Neural progenitor cell (in vitro differentiated cells): ENCODE results near the gene RGS7. TPM values are rescaled to one million over a fixed set of nuclear protein-coding genes. Genes with fewer than 3 reads are reported as not detected.
"Not testable (repeated sequence)": the region's sequence is repeated elsewhere in the genome, so short reads cannot be mapped to it uniquely, and the experiment has no call there.

ENCODE experiments used
- DNase-seq: peaks from one replicate; pipeline ENCODE4 v3.0.0-alpha.2; 2016; ENCODE audit warnings: low spot score
- H2AFZ ChIP-seq: fragments of 200-600 bp; sonication (generic); replicated peaks from 2 replicates; pipeline ENCODE4 v1.6.1; 2016; ENCODE audit warnings: antibody characterized with exemption
- H3F3A ChIP-seq: fragments of 200-600 bp; sonication (generic); 2 replicates; pipeline ENCODE4 v1.6.1; 2016; ENCODE audit warnings: antibody characterized with exemption, low read depth
- H3K27ac ChIP-seq: fragments of 200-600 bp; sonication (generic); 2 replicates; pipeline ENCODE4 v1.5.1; 2016; ENCODE audit warnings: mild to moderate bottlenecking
- H3K27me3 ChIP-seq: fragments of 200-600 bp; sonication (generic); 2 replicates; pipeline ENCODE4 v1.6.1; 2016; ENCODE audit warnings: mild to moderate bottlenecking, moderate library complexity
- H3K36me3 ChIP-seq: fragments of 200-600 bp; sonication (generic); 2 replicates; pipeline ENCODE4 v1.5.1; 2016
- H3K4me1 ChIP-seq: fragments of 200-600 bp; sonication (generic); 2 replicates; pipeline ENCODE4 v1.6.1; 2016; ENCODE audit warnings: mixed run types
- H3K4me2 ChIP-seq: fragments of 200-600 bp; sonication (generic); 2 replicates; pipeline ENCODE4 v1.6.1; 2016
- H3K4me3 ChIP-seq: fragments of 200-600 bp; sonication (generic); 2 replicates; pipeline ENCODE4 v1.5.1; 2016
- H3K79me2 ChIP-seq: fragments of 200-600 bp; sonication (generic); 2 replicates; pipeline ENCODE4 v1.6.1; 2016; ENCODE audit warnings: low read depth
- H3K9ac ChIP-seq: fragments of 200-600 bp; sonication (generic); 2 replicates; pipeline ENCODE4 v1.6.1; 2016
- H3K9me3 ChIP-seq: fragments of 200-600 bp; sonication (generic); 2 replicates; pipeline ENCODE4 v1.5.1; 2016; ENCODE audit warnings: low read depth
- H4K20me1 ChIP-seq: fragments of 200-600 bp; sonication (generic); 2 replicates; pipeline ENCODE4 v1.6.1; 2016; ENCODE audit warnings: low read depth
- H3K27ac Mint-ChIP-seq: 3 replicates; pipeline ENCODE4 v1.8.0; 2021; ENCODE audit warnings: mixed read lengths
- H3K27me3 Mint-ChIP-seq: 2 replicates; pipeline ENCODE4 v1.8.0; 2022; ENCODE audit warnings: low read depth, mild to moderate bottlenecking, inconsistent platforms, moderate library complexity, mixed read lengths; ENCODE audit not compliant: insufficient read depth
- H3K36me3 Mint-ChIP-seq: 3 replicates; pipeline ENCODE4 v1.8.0; 2021; ENCODE audit warnings: mixed read lengths
- H3K4me1 Mint-ChIP-seq: 3 replicates; pipeline ENCODE4 v1.8.0; 2021; ENCODE audit warnings: mixed read lengths
- H3K4me3 Mint-ChIP-seq: 3 replicates; pipeline ENCODE4 v1.8.0; 2021; ENCODE audit warnings: mild to moderate bottlenecking, moderate library complexity, mixed read lengths
- H3K9me3 Mint-ChIP-seq: 3 replicates; pipeline ENCODE4 v1.8.0; 2020; ENCODE audit warnings: mixed read lengths
- EZH2 ChIP-seq: fragments of 200-600 bp; sonication (generic); IDR thresholded peaks from 2 replicates; pipeline ENCODE4 v1.6.1; 2017; ENCODE audit warnings: antibody characterized with exemption, mild to moderate bottlenecking, moderate library complexity
- EZH2phosphoT487 ChIP-seq: fragments of 200-600 bp; sonication (generic); IDR thresholded peaks from 2 replicates; pipeline ENCODE4 v1.6.1; 2017; ENCODE audit warnings: antibody characterized with exemption
- total RNA-seq: library from RNA; depleted of rRNA; stranded (reverse); fragments of >200 nt; gene quantifications from 2 replicates; pipeline ENCODE4 v1.2.3, GENCODE V29; 2015; ENCODE audit warnings: low replicate concordance
- TF ChIP-seq, protein P1 (sequence below): fragments of 200-600 bp; sonication (generic); IDR thresholded peaks from 2 replicates; pipeline ENCODE4 v1.5.1; 2017; ENCODE audit warnings: antibody characterized with exemption, mild to moderate bottlenecking

The RGS7 gene
- total RNA-seq, 1 donor from 2014 or later, result not detected

DNA sequence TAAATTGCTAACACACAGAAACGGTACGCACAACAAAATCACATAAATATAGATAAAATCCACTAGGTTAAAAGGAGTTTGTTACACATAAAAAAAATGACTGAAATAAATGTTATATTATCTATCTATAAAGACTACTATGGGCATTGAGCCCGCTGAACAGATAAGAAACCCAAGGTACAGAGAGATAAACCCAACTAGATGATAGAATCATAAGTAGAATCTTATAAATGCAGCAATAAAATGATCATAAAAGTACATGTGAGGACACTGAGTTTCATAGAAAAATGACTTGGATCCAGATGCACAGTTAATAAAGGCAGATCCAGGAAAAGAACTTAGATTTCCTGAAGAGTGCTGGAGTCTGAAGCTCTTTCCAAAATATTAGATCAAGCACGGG lies 128.7 kb downstream of the RGS7 start:
- Histone ChIP-seq H3K27ac (no peak overlapping the region), H4K20me1 (no peaks in the 10 kb centered on the region), H3F3A (no peaks in the 10 kb centered on the region), H3K4me2 (no peak overlapping the region), H3K9ac (no peak overlapping the region), H3K27me3 (no peaks in the 10 kb centered on the region), H2AFZ (no peak overlapping the region), H3K4me1 (no peaks in the 10 kb centered on the region), H3K36me3 (no peaks in the 10 kb centered on the region), H3K4me3 (no peak overlapping the region), H3K9me3 (no peaks in the 10 kb centered on the region), H3K79me2 (no peaks in the 10 kb centered on the region)
- Mint-ChIP-seq H3K4me1 (no peaks in the 10 kb centered on the region), H3K27me3 (peaks cover 4% of the 10 kb centered on the region), H3K36me3 (no peaks in the 10 kb centered on the region), H3K27ac (no peak overlapping the region), H3K9me3 (peaks cover 1% of the 10 kb centered on the region), H3K4me3 (no peak overlapping the region)
- no peak for TF ChIP-seq EZH2
- no peak for TF ChIP-seq EZH2phosphoT487
- TF ChIP-seq, protein P1, sequence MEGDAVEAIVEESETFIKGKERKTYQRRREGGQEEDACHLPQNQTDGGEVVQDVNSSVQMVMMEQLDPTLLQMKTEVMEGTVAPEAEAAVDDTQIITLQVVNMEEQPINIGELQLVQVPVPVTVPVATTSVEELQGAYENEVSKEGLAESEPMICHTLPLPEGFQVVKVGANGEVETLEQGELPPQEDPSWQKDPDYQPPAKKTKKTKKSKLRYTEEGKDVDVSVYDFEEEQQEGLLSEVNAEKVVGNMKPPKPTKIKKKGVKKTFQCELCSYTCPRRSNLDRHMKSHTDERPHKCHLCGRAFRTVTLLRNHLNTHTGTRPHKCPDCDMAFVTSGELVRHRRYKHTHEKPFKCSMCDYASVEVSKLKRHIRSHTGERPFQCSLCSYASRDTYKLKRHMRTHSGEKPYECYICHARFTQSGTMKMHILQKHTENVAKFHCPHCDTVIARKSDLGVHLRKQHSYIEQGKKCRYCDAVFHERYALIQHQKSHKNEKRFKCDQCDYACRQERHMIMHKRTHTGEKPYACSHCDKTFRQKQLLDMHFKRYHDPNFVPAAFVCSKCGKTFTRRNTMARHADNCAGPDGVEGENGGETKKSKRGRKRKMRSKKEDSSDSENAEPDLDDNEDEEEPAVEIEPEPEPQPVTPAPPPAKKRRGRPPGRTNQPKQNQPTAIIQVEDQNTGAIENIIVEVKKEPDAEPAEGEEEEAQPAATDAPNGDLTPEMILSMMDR, result no peak
- DNase-seq, result no peak

DNA sequence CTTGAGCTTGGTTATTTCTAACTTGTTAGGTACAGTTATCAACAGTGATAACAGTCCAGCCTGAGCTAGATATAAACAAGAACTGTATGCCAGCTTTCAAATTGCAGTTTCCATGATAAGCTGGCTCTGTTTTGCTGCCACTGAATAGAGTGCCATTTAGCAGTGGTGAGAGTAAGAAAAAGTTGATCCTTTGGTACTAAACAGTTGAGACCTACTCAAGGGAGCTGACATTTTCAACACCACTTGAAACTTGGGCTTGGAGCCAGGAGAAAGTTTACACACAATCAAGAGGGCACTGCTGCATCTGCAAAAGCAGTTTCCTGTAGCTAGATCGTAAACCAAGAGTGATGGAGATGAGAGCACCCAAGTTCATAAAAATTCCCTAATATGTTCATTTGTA lies 131.3 kb downstream of the RGS7 start:
- H3K27ac ChIP-seq, result no peak overlapping the region
- no peak overlapping the region for H3K9ac ChIP-seq
- TF ChIP-seq EZH2phosphoT487 (no peak), EZH2 (no peak)
- TF ChIP-seq, protein P1, result no peak
- Mint-ChIP-seq H3K27me3 (peaks cover 6% of the 10 kb centered on the region), H3K27ac (no peak overlapping the region), H3K9me3 (peaks cover 3% of the 10 kb centered on the region), H3K36me3 (no peaks in the 10 kb centered on the region), H3K4me3 (no peak overlapping the region), H3K4me1 (no peaks in the 10 kb centered on the region)
- no peak overlapping the region for H3K4me2 ChIP-seq
- H3F3A ChIP-seq, result no peaks in the 10 kb centered on the region
- H4K20me1 ChIP-seq, result no peaks in the 10 kb centered on the region
- no peak overlapping the region for H2AFZ ChIP-seq
- H3K4me1 ChIP-seq, result no peaks in the 10 kb centered on the region
- no peaks in the 10 kb centered on the region for H3K9me3 ChIP-seq
- H3K27me3 ChIP-seq, result no peaks in the 10 kb centered on the region
- no peak for DNase-seq
- no peak overlapping the region for H3K4me3 ChIP-seq
- no peaks in the 10 kb centered on the region for H3K79me2 ChIP-seq
- no peaks in the 10 kb centered on the region for H3K36me3 ChIP-seq

DNA sequence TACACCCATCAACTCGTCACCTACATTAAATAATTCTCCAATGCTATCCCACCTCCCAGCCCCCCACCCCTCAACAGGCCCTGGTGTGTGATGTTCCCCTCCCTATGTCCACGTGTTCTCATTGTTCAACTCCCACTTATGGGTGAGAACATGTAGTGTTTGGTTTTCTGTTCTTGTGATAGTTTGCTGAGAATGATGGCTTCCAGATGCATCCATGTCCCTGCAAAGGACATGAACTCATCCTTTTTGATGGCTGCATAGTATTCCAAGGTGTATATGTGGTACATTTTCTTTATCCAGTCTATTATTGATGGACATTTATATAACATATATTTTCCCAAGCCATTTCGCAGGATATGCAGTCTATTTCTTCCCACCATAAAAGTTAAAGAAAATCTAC lies 132.8 kb downstream of the RGS7 start:
- H3K27me3 ChIP-seq, H3K36me3 Mint-ChIP-seq, H3K4me3 Mint-ChIP-seq, H3K9me3 Mint-ChIP-seq, H3K4me3 ChIP-seq, DNase-seq, H3F3A ChIP-seq, H3K27ac Mint-ChIP-seq, H2AFZ ChIP-seq, H3K9me3 ChIP-seq, H3K36me3 ChIP-seq, H3K79me2 ChIP-seq, H3K4me1 Mint-ChIP-seq, H3K27ac ChIP-seq, H3K9ac ChIP-seq, H3K4me1 ChIP-seq, H3K27me3 Mint-ChIP-seq, H3K4me2 ChIP-seq, H4K20me1 ChIP-seq: not testable (repeated sequence)

DNA sequence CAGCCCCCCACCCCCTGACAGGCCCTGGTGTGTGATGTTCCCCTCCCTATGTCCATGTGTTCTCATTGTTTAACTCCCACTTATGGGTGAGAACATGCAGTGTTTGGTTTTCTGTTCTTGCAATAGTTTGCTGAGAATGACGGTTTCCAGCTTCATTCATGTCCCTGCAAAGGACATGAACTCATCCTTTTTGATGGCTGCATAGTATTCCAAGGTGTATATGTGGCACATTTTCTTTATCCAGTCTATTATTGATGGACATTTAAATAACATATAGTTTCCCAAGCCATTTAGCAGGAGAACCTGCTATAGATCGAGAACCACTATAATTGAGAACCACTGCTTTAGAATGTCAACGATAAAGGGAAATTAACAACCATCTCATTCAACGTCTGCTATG lies 134.2 kb downstream of the RGS7 start:
- H3K9ac ChIP-seq, H3K9me3 Mint-ChIP-seq, H4K20me1 ChIP-seq, H3K79me2 ChIP-seq, H3K4me1 Mint-ChIP-seq, H3K4me2 ChIP-seq, H3K9me3 ChIP-seq, DNase-seq, H3K27ac ChIP-seq, H3K36me3 ChIP-seq, H3K27ac Mint-ChIP-seq, H3K4me3 Mint-ChIP-seq, H3K4me1 ChIP-seq, H2AFZ ChIP-seq, H3F3A ChIP-seq, H3K36me3 Mint-ChIP-seq, H3K27me3 ChIP-seq, H3K4me3 ChIP-seq, H3K27me3 Mint-ChIP-seq: not testable (repeated sequence)
